Liver (tissue), 9 donors: ENCODE measurements around the gene LDB3. TPM values are rescaled to one million over a fixed set of nuclear protein-coding genes. Genes with fewer than 3 reads are reported as not detected.
A peak's percentile ranks its signal among the peaks of the same experiment; 100 is the strongest.

Source experiments
- DNase-seq: peaks from one replicate; pipeline ENCODE4 v3.0.0-alpha.2; 2017; ENCODE audit warnings: low spot score
- H3K27ac ChIP-seq, 2 donors: one replicate each; pipeline ENCODE4 v1.7.0; 2013; ENCODE audit warnings: inconsistent platforms in 2 of 2, low read length in 2 of 2, control low read depth in 1 of 2, low read depth in 1 of 2, mild to moderate bottlenecking in 1 of 2
- H3K27me3 ChIP-seq, 4 donors: one replicate each; pipeline versions ENCODE4 v1.6.1 to v1.7.0; 2013; ENCODE audit warnings: low read length in 3 of 4, inconsistent platforms in 1 of 4, mild to moderate bottlenecking in 1 of 4, moderate library complexity in 1 of 4; ENCODE audit not compliant: control insufficient read depth in 4 of 4, insufficient read depth in 4 of 4
- H3K36me3 ChIP-seq, 4 donors: one replicate each; pipeline versions ENCODE4 v1.6.1 to v1.7.0; 2013; ENCODE audit warnings: low read length in 3 of 4, mild to moderate bottlenecking in 3 of 4, low read depth in 1 of 4, moderate library complexity in 1 of 4; ENCODE audit not compliant: control insufficient read depth in 4 of 4, insufficient read depth in 3 of 4
- H3K4me1 ChIP-seq, 4 donors: one replicate each; pipeline versions ENCODE4 v1.6.1 to v1.7.0; 2013; ENCODE audit warnings: low read length in 3 of 4, mild to moderate bottlenecking in 3 of 4, moderate library complexity in 1 of 4; ENCODE audit not compliant: control insufficient read depth in 4 of 4, insufficient read depth in 4 of 4
- H3K4me3 ChIP-seq, 3 donors: one replicate each; pipeline versions ENCODE4 v1.6.1 to v1.7.0; 2013; ENCODE audit warnings: low read length in 3 of 3, control low read depth in 1 of 3, low read depth in 1 of 3, mild to moderate bottlenecking in 1 of 3
- H3K9ac ChIP-seq, 2 donors: one replicate each; pipeline ENCODE4 v1.7.0; 2013; ENCODE audit warnings: low read length in 2 of 2, mild to moderate bottlenecking in 2 of 2, moderate library complexity in 2 of 2, control low read depth in 1 of 2, low read depth in 1 of 2
- H3K9me3 ChIP-seq, 4 donors: one replicate each; pipeline versions ENCODE4 v1.6.1 to v1.7.0; 2013; ENCODE audit warnings: low read length in 3 of 4; ENCODE audit not compliant: control insufficient read depth in 4 of 4
- CTCF ChIP-seq: fragments of 150-350 bp; IDR thresholded peaks from 2 replicates; pipeline ENCODE4 v1.5.1; 2017; ENCODE audit warnings: improper control_type of control experiment, low read depth, low read length; ENCODE audit not compliant: missing input control
- FOXA1 ChIP-seq: IDR thresholded peaks from 2 replicates; pipeline ENCODE4 v1.6.1; 2016; ENCODE audit warnings: antibody characterized with exemption
- GABPA ChIP-seq, 2 donors: IDR thresholded peaks in 1 of 2; conservative IDR thresholded peaks in 1 of 2; 2 replicates each; pipeline ENCODE4 v1.6.1; 2016; ENCODE audit warnings: antibody characterized with exemption in 2 of 2, mild to moderate bottlenecking in 1 of 2, moderate library complexity in 1 of 2
- HNF4A ChIP-seq, 2 donors: conservative IDR thresholded peaks; 2 replicates each; pipeline ENCODE4 v1.6.1; 2016; ENCODE audit warnings: antibody characterized with exemption in 2 of 2, mild to moderate bottlenecking in 2 of 2
- HNF4G ChIP-seq: IDR thresholded peaks from 2 replicates; pipeline ENCODE4 v1.6.1; 2016; ENCODE audit warnings: antibody characterized with exemption
- MAX ChIP-seq: IDR thresholded peaks from 2 replicates; pipeline ENCODE4 v1.6.1; 2016; ENCODE audit warnings: antibody characterized with exemption
- RAD21 ChIP-seq, 2 donors: IDR thresholded peaks; 2 replicates each; pipeline ENCODE4 v1.6.1; 2016; ENCODE audit warnings: antibody characterized with exemption in 2 of 2, mild to moderate bottlenecking in 2 of 2
- REST ChIP-seq: IDR thresholded peaks from 2 replicates; pipeline ENCODE4 v1.6.1; 2016; ENCODE audit warnings: antibody characterized with exemption, mild to moderate bottlenecking
- SP1 ChIP-seq: IDR thresholded peaks from 2 replicates; pipeline ENCODE4 v1.6.1; 2018; ENCODE audit warnings: antibody characterized with exemption, mild to moderate bottlenecking
- TAF1 ChIP-seq: conservative IDR thresholded peaks from 2 replicates; pipeline ENCODE4 v1.6.1; 2016; ENCODE audit warnings: antibody characterized with exemption, mild to moderate bottlenecking
- YY1 ChIP-seq: IDR thresholded peaks from 2 replicates; pipeline ENCODE4 v1.6.1; 2016; ENCODE audit warnings: antibody characterized with exemption, mild to moderate bottlenecking
- WGBS: extraction: QIAGEN DNeasy Blood & Tissue Kit; methylation state at CpG from one replicate; pipeline ENCODE4 v1.1.7; 2013; 5-methylcytosine and 5-hydroxymethylcytosine counted together
- polyA plus RNA-seq, 2 donors: library from polyadenylated mRNA; stranded (reverse) in 1 of 2; unstranded in 1 of 2; fragments of 200-250 nt in 1 of 2; fragments of >200 nt in 1 of 2; fragmentation: Nextera tagmentation in 1 of 2; extraction: Ambion mirVana in 1 of 2; gene quantifications; one replicate each; pipeline versions ENCODE4 v1.2.1 to v1.2.3, GENCODE V29; 2013 to 2015
- total RNA-seq, 2 donors: library from RNA; depleted of rRNA; stranded (reverse); fragments of >200 nt; gene quantifications; one replicate each; pipeline ENCODE4 v1.2.3, GENCODE V29; 2014
- TF ChIP-seq, protein P1 (sequence below): IDR thresholded peaks from 2 replicates; pipeline ENCODE4 v1.6.1; 2016; ENCODE audit warnings: antibody characterized with exemption
- donor health status: healthy.
- donor health status: healthy.
- donor health status: healthy.
- donor health status: healthy.
- donor health status: healthy.

Gene LDB3
- total and polyA plus RNA-seq, 4 donors, result 0.09 to 0.42 (median 0.15) TPM; not detected in 1

DNA sequence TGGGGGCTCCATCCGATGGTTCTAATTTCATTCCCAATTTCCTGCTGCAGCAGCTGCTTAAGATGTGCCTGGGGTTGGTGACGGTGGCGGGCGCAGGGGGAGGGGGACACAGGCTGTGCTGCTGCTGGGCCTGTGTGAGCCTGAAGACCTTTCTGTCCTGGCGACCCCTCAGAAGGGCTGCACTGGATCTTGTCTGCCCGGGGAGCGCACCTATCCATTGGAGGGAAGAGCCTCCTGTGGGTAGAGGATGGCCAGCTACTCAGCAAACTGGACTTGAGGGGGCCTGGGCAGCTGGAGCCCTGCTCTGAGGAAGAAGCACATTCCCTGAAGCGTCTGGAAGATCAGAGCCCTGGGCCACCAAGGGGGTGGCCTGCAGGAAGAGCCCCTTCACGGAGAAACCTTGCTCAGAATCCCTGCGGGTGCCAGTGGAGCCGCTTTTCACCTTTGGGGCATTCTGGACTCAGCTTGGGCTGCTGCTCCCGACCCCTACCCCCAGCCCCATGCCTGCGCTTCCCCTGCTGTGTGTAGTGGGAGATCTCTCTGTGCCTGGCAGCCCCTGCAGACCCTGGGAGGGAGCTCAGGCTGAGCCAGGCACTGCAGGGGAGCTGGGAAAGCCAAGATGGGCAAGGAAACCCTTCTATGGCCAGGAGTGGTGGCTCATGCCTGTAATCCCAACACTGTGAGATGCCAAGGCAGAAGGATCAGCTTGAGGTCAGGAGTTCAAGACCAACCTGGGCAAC, 17.8 kb downstream of the LDB3 start (continued):
- TF ChIP-seq REST, result no peak
- TF ChIP-seq FOXA1, result no peak
- TF ChIP-seq GABPA (IDR thresholded peaks at IDR 0.05 in 1 of 2, conservative IDR thresholded peaks at IDR 0.05 in 1 of 2), result no peak

GRCh38 chr10:86686972-86687371, 18.7 kb downstream of the LDB3 start:
- no peak overlapping the region for H3K4me3 ChIP-seq
- no peak overlapping the region for H3K9ac ChIP-seq
- no peaks in the 10 kb centered on the region for H3K27me3 ChIP-seq
- DNase-seq, result no peak
- H3K36me3 ChIP-seq, result no peaks in the 10 kb centered on the region
- no peak overlapping the region for H3K27ac ChIP-seq
- TF ChIP-seq HNF4A (conservative IDR thresholded peaks at IDR 0.05), result no peak
- TF ChIP-seq YY1, result no peak
- 91% methylated on average over 19 of the region's 19 CpGs for WGBS
- peaks cover 0 to 5% (median 1%) of the 10 kb centered on the region in 4 donors for H3K4me1 ChIP-seq
- no peaks in the 10 kb centered on the region for H3K9me3 ChIP-seq

DNA sequence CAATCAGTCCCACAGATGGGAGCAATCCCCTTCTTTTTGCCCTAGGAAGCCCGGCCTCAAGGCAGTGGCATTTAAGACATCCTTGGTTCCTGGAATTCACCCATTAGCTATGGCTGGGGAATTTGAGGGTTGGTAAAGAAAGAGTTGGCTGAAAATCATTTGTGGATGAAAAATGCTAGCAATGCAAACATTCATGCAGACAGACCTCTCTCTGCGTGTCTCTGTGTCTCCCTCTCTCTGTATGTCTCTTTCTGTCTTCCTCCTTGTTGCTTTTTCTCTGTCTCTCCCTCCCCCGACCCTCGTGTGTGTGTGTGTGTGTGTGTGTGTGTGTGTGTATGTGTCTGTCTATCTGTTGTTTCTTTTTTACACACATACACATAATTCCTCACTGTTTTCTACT, 19.4 kb downstream of the LDB3 start:
- Histone ChIP-seq H3K9me3 (no peaks in the 10 kb centered on the region), H3K4me1 (peaks cover 0 to 5% (median 1%) of the 10 kb centered on the region in 4 donors), H3K9ac (no peak overlapping the region), H3K36me3 (no peaks in the 10 kb centered on the region), H3K4me3 (no peak overlapping the region), H3K27ac (no peak overlapping the region), H3K27me3 (no peaks in the 10 kb centered on the region)
- no peak for DNase-seq
- 42% methylated on average over 4 of the region's 4 CpGs for WGBS
- TF ChIP-seq YY1, result no peak

DNA sequence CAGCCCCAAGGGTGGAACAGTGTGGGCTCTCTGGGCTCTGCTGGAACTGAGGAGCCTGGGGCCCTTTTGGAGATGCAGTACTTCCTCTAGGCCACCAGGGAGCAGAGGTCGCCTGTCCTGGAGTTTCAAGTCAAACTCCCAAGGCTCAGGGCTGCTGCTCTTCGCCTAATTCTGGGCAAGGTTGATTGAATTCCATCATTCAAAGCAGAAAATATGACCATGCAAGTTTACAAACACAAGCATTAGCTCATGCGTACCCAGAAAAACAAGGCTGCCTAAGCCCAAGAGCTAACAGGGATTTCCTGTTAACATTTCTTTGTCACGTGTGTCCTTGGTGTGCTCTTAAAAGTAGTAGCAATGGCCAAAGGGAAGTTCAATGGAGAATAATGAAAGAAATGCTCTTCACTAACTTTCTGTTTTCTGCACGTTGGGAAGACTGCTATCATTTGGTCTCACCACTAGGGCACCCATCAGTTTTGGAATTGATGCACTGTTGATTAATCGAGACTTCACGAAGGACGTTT, 20.1 kb downstream of the LDB3 start:
- Histone ChIP-seq H3K36me3 (no peaks in the 10 kb centered on the region), H3K4me3 (no peak overlapping the region), H3K27ac (no peak overlapping the region), H3K27me3 (no peaks in the 10 kb centered on the region), H3K4me1 (peaks cover 0 to 5% (median 1%) of the 10 kb centered on the region in 4 donors), H3K9me3 (no peaks in the 10 kb centered on the region), H3K9ac (no peak overlapping the region)
- TF ChIP-seq CTCF (peak; percentile 92), HNF4A (conservative IDR thresholded peaks at IDR 0.05) (no peak), REST (no peak), RAD21 (IDR thresholded peaks at IDR 0.05) (peak; percentile 91 to 92), SP1 (no peak), MAX (no peak), TAF1 (no peak), HNF4G (no peak)
- TF ChIP-seq, protein P1, sequence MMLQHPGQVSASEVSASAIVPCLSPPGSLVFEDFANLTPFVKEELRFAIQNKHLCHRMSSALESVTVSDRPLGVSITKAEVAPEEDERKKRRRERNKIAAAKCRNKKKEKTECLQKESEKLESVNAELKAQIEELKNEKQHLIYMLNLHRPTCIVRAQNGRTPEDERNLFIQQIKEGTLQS, result no peak
- peak; percentile 59 for DNase-seq
- 37% methylated on average over 8 of the region's 8 CpGs for WGBS
